Pericardium fibroblast (primary cell): ENCODE results near the gene PACSIN3. TPM values are rescaled to one million over a fixed set of nuclear protein-coding genes. Genes with fewer than 3 reads are reported as not detected.

Experiments
- total RNA-seq: library from RNA; depleted of rRNA; stranded (reverse); fragments of >200 nt; gene quantifications from 2 replicates; pipeline ENCODE4 v1.2.3, GENCODE V29; 2015

The PACSIN3 gene
- total RNA-seq = 35.8 and 35.9 TPM in 2 replicates

DNA sequence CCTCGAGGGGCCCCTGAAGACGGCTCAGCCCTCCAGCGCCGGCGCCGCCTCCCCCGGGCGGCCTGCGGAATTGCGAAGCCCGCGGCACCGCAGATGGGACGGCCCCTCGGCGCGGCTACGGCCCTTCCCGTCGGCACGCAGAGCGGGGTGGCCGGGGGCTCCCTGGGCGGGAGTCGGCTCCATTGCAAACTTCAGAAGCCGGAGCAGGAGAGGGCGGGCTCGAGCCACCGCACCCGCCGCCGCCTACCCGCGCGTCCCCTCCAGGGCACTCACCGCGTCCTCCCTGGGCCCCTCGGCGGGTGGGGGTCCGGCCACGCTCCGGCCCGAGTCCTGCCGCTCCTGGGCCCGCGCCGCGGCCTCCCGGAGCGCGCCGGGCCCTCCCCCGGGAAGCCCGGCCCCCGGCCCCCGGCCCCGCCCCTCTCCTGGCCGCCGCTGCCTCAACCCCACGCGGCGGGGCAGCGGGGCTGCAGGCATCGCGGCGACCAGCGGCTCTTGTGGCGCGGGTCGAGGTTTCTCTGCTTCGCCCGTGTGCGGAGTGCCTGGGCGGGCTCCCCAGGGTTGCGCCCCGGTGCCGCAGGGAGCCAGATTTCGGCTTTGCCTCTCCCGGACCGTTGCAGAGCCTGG is at the start of gene PACSIN3:
Gene PACSIN3, minus strand, starts transcription at position 359 of the 624 bp plus-strand sequence. CDS start 3,707 bp downstream, outside the sequence.

DNA sequence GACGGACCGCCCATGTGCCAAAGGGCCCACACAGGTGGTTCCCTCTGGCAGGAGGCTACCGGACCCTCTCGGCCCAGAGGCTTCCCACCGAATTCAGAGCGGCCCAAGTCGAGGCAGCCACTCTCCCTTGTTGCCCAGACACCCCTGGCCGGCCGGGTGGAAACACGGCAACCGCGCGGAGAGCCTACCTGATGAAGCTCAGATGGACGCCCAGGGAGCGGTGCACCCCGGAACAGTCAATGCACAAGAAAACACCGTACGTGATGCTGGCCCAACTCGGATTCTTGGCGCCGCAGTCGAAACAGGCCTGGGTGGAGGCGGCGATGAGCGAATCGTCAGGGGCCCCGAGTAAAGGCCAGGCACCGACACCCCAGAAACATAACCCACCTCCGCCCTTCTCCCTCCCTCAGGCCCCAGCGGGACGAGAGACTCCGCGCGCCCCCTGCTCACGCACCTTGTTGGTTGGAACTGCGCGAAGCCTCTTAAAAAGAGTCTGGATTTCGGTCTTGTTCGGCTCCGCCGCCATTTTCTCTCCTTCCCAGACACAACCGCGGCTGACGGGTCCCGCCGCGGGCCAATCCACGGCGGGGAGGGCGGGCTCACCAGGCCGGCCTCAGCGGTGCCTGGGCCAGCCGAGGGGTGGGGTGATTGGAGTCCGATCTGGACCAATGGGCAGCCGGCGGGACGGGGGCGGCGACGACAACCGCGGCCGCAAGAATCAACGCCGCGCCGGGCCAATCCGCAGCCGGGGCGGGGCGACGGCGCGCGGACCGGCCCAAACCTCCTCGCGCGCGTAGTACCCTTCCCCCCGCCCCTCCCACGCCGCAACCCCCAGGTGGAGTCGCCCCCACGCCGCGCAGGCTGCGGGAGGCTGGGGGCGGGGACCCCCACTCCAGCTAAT is 9.7 kb downstream of the PACSIN3 start, which contains the start of gene ARFGAP2:
Gene ARFGAP2, minus strand, starts transcription at position 552 of the 901 bp plus-strand sequence. Its CDS starts 26 bp downstream, at position 526.

Other genes starting within 250 kb of the PACSIN3 start
- gene CSTPP1, start 249.7 kb downstream of the PACSIN3 start, total RNA-seq = 24.4 and 26.0 TPM in 2 replicates
- 67.5 and 71.2 TPM in 2 replicates for gene ARFGAP2, start 9.6 kb downstream of the PACSIN3 start, total RNA-seq
- gene DDB2, start 28.5 kb upstream of the PACSIN3 start, total RNA-seq = 11.1 and 21.1 TPM in 2 replicates
- 23.2 and 28.6 TPM in 2 replicates for gene ACP2, start 62.4 kb upstream of the PACSIN3 start, total RNA-seq
- 27.4 and 29.6 TPM in 2 replicates for gene NR1H3, start 71.6 kb upstream of the PACSIN3 start, total RNA-seq
- gene MADD, start 83.7 kb upstream of the PACSIN3 start, total RNA-seq = 10.7 and 13.1 TPM in 2 replicates
- not detected in 2 replicates for gene MYBPC3, start 166.3 kb upstream of the PACSIN3 start, total RNA-seq
- not detected in 2 replicates for gene SPI1, start 192.1 kb upstream of the PACSIN3 start, total RNA-seq
- 92.1 and 188 TPM in 2 replicates for gene SLC39A13, start 222.2 kb upstream of the PACSIN3 start, total RNA-seq
- 110 and 120 TPM in 2 replicates for gene PSMC3, start 240.0 kb upstream of the PACSIN3 start, total RNA-seq